Jurkat, Clone E6-1 (cell line): ENCODE results near the gene FRAS1.

ENCODE experiments used
- DNase-seq: peaks from one replicate; pipeline ENCODE4 v3.0.0-alpha.2; 2011; ENCODE audit warnings: low read depth, low spot score
- H3K4me3 ChIP-seq: 2 replicates; pipeline ENCODE4 v1.5.1; 2011; ENCODE audit warnings: mild to moderate bottlenecking, low read length, control low read depth, moderate library complexity

FRAS1 gene

DNA sequence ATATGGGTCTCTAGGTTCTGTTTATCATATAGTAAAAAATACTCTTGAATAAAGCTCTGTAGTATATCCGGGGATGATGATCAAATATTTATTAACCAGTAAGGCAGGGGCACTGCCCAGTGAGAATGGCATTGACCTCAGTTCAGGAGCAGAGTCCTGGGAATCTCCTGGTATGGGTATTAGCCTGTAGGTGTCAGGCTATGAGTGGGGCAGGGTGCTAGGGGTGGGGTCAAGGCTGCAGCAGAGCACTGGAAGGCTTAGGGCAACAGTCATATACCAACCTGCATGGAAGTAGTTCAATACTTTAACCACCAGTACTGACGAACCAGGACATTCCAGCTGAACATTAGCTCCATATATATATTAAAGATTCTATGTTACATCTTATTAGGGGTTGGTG lies 274.1 kb downstream of the FRAS1 start:
- no peak overlapping the region for H3K4me3 ChIP-seq
- DNase-seq = no peak

DNA sequence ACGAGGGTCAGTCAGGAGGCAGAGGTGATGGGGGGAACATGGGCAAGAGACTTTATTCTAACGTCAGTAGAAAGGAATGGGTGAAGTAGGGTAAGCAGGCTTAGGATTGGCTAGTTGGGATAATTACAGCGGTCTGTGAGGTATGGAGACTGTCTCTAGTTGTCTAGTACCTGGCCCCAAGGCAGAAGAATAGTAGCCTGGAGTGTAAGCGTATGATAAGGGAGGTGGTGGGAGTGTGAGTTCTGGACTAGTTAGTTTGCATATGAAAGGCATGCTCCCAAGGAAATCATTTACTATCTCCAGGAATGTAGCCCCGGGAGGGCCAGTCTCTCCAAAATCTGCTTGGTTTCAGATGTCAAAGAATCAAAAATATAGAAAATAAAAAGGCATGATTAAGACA lies 274.8 kb downstream of the FRAS1 start:
- DNase-seq = no peak
- no peak overlapping the region for H3K4me3 ChIP-seq

DNA sequence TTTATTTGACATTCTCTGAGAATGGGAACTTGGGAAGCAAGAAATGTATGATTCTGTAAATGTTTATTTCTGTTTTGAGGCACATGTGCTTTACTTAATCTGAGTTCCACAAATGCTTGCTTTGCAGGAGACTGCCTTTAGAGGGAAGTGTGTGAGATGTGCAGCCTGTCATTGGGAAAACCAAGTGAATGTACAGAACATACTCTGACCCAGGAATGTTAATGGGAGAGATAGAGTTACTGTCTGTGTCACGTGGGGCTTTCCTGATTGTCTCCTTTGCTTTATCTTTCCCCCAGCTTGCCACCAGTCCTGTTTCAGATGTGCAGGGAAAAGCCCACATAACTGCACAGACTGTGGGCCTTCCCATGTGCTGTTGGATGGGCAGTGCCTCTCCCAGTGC lies 275.9 kb downstream of the FRAS1 start:
- DNase-seq = no peak
- H3K4me3 ChIP-seq = no peak overlapping the region

DNA sequence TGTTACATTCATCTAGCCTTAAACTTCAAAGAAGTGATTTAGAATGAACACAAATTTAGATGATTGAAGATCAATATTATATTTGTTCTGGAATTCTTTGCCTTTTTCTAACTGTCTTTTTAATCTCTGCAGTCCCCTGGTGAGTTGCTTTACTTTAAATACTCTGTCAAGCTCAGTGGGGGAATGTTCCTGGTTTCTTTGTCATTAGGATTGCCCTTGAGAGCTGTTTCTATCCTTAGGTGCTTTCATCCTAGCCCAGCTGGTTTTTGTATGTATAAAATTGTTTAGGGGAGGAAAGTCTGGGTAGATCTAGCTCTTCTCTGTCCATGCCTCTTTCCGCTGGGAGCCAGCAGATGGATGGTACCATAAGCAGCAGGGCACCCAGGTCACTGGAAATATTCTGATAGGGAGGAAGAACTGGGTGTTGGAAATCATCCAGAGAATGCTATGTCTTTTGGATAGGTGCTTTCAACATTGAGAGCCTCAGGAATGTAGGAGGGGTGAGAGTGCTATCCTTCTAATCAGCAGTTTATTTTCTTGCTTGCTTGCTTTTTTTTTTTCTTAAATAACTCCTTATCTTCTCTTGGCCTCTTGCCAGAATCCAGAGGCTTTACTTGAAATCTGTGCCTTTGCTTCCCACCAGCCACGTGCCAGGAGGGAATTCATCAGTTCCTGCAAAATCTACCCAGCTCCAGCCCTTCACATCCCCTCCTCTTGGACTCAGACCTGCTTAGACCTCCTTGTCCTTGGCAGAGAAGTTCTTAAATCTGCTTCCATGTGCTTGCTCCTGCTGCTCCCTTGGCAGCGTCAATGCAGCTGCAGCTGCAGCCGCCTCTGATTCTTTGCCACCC lies 279.2 kb downstream of the FRAS1 start:
- no peak for DNase-seq
- H3K4me3 ChIP-seq = no peak overlapping the region

DNA sequence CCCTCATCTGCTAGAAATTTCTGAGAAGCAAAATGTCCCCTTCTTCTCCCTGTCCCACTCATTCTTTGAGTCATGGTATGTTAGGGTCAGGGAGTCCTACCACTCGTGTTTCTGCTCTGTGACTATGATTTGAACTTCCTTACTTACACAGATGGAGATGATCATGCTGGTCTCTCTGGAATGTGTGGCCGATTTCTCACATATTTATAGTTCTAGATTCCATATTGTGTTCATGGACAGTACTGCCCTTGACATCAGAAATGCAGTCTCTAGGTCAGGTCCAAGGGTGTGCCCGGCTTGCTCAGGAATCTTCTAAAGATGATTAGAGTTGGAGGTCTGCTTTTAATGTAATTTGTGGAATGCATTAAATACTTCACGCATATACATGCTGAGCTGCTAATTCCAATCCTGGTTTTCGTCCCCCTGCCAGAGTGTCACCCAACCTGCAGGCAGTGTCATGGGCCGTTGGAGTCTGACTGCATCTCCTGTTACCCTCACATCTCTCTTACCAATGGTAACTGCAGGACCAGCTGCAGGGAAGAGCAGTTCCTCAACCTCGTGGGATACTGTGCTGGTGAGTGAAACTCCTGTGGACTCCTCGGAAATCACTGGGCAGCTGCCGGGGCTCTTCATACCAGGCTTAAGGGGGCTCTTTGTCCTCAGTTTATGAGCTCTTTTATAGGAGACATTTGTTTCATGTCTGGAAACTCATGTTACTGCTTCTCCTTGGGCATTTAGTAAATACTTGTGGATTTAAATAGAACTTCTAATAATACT lies 280.3 kb downstream of the FRAS1 start:
- no peak for DNase-seq
- H3K4me3 ChIP-seq = no peak overlapping the region

DNA sequence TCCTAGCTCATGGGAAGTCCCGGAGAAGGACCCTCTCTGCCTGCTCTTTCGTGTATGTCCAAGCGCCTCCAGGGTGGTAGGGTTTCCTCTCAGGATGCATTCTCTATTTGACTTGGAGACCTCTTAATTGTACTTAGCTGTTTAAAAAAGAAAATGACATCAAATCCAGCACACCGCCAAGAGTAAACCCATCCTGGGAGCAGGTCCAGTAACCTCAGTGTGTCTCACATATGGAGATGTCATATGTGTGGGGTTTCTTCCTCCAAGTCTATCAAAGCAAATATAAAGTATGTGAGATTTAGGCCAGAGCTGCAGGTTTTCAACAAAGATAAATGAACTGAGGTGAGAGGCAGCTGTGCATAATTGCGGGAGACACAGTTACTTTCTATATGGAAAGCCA lies 285.0 kb downstream of the FRAS1 start:
- DNase-seq = no peak
- H3K4me3 ChIP-seq = no peak overlapping the region

DNA sequence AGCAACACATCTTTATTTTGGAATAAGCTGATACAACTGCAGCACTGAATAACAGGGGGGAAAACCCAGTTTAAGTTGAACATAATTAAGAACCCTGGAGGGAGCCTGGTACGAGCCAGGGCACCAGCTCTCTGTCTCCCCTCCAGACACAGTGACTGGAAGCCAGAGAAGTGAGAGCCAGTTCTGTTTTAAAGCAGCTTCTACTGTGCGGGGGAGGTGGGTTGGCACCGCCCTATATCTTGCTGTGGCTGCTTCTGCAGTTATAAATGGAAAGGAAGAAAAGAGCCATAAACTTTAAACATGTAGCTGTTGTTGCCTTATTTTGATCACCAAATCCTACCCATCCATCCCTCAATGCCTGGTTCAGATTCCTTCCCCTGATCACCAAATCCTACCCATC lies 286.6 kb downstream of the FRAS1 start:
- DNase-seq = no peak
- H3K4me3 ChIP-seq = no peak overlapping the region

DNA sequence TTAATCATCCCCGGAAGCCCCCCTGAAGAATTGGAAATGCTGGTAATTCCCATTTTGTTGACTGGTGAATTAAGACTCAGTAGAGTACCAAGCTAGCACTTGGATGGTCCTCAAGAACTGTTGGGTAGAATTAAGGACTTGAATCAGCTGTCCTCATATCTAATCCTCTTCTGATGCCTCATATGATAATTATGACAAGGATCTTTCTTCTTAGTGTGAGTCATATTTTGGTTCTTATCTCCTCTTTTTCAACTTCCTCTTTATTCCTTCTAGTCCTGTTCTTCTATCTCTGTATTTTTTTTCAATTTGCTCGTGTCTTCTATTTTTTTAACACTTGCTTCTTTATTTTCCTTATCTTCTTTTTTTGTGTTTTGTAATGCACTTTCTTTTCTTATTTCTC lies 288.1 kb downstream of the FRAS1 start:
- no peak overlapping the region for H3K4me3 ChIP-seq
- DNase-seq = no peak

DNA sequence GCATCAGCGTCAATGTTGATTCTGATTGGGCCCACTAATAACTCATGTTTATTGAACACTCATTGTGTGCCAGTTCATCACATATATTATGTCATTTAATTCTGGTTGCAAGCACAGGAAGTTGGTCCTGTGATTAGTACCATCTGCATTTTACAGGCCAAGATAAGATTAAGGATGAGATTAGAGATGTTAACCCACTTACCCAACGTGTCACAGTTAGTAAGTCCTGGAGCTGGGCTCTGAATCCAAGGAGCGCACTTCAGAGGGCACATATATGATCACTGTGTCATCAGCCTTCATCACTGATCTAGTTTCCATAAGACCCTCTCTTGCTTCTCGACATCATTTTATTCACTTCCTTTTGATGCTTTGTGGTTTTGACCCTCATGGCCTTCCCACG lies 289.1 kb downstream of the FRAS1 start:
- DNase-seq = no peak

DNA sequence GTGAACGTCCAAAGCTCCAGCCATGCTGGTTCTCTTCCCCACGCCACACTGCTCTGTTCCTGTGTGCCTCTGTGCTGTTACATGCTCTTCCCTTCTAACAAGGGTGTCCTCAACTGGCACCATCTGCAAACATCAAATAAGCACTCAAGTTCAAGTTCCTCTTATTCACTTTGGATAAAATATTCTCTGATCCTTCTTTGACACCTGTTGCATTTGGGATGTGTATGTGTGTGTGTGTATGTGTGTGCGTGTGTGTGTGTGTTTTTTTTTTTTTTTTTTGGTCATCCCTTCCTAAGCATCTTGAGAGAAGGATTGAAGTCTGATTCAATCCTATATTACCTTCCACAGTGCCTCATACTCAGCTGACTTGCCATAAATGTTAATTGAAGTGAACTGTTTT lies 290.4 kb downstream of the FRAS1 start:
- DNase-seq = no peak
- no peak overlapping the region for H3K4me3 ChIP-seq

More for the DNA sequence above, 289.1 kb downstream of the FRAS1 start:
- H3K4me3 ChIP-seq = no peak overlapping the region

DNA sequence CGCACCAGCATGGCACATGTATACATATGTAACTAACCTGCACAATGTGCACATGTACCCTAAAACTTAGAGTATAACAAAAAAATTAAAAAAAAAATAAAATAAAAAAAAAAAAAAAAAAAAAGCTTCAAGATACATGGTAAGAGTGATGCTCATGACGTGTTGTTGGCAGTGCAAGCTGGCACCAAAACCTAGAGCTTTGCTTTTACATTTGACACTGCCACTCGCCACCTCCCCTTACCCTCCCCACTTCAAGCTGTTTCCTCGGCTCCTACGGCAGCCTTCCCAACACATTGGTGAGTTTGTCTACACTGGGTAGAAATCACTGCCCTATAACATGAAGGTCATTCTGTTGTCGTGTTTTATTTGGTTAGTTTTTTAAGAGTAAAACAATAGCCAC lies 296.8 kb downstream of the FRAS1 start:
- no peak for DNase-seq
- H3K4me3 ChIP-seq = no peak overlapping the region

DNA sequence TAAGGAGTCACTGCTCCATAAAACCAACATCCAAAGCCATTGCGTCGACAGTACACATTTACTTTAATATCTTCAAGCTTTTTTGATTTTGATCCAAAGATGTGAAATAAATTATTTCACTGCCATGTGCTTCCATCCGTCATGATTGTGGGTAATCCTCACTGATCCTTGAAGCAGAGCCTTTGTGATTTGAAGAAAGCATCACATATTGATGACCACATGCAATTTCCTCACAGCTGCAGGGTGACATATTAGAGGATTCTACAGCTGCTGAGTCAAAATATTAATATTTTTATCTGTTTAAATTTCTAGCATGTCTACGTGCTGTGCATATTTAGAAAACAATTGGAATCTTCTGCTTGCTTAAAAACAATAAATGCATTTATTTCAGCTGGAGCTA lies 297.7 kb downstream of the FRAS1 start:
- no peak for DNase-seq
- no peak overlapping the region for H3K4me3 ChIP-seq

DNA sequence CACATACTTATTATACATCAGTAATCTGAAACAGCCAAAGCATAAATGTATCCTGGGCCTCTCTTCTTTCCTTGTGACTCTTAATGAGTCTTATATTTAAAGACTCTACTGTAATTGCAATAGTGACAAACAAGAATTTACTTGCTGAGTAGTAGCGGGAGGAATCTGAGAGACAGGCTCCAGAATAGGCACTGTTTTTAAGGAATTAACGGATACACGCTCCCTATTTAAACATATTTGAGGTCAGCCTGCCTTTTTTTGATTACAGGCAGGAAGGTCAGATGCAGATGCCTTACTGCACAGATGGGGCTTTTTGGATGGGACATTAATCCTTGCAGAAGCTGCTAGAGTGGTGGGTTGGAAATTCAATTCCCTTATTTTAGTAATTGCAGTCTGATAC lies 298.2 kb downstream of the FRAS1 start:
- no peak overlapping the region for H3K4me3 ChIP-seq
- DNase-seq = no peak

DNA sequence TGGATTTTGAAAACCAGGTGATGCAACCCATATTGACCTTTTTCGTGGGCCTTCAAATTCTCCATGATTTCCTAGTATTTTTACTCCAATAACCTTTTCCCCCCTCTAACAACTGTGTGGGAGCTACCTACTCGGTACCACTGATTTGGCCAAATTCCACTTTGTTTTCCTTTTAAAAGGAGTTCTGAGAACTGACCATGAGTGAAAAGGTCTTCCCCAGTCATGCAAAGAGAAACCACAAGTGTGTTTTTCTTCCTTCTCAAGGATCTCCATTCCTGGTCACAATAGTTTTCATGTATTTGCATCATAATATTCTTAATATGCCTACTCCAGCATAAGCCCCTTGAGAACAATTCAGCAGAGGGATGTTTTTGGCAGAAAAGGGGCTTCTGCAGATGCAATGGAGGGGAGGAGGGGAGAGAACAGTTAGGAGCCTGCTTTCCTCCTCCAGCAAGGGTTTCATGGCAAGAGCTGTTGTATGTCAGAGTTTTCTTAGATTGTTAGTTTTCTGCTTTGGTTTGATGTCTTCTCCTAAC lies 299.2 kb downstream of the FRAS1 start:
- H3K4me3 ChIP-seq = no peak overlapping the region
- DNase-seq = no peak

DNA sequence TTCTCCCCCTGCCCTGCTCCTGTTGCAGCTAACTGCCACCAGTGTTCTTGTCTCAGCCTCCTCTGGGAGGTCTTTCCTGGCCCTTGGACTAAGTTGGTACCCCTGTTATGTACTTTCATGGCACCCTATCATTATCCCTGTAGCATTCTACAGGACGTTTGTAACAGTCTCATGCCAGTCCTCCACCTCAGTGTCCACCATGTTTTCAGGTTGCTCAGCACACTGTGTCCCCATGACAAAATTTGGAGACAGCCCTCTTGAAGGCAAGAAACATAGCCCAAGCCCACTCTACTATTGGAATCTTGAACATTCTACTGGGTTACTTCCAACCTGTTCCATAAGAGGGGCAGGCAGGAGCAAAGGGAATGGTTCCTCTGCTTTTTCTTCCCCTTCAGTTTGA lies 300.0 kb downstream of the FRAS1 start:
- no peak overlapping the region for H3K4me3 ChIP-seq
- DNase-seq = no peak

DNA sequence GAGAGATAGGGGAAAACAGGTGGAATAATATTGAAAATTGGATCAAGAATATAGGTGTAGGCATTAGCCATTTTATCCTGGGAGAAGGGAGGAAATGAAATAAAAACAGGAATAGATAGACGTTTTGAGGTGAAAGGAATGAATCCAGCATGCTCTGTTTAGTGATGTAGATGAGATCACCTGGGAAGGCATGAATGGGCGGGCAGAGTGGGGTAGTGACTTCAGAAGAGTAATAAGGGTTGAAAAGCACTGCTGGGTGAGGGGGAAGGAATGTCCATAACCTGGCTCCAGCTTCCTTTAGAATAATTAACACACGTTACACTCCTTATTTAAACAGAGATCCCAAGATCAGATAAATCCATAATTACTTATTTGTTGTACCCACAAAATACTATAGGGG lies 303.3 kb downstream of the FRAS1 start:
- no peak overlapping the region for H3K4me3 ChIP-seq
- no peak for DNase-seq

DNA sequence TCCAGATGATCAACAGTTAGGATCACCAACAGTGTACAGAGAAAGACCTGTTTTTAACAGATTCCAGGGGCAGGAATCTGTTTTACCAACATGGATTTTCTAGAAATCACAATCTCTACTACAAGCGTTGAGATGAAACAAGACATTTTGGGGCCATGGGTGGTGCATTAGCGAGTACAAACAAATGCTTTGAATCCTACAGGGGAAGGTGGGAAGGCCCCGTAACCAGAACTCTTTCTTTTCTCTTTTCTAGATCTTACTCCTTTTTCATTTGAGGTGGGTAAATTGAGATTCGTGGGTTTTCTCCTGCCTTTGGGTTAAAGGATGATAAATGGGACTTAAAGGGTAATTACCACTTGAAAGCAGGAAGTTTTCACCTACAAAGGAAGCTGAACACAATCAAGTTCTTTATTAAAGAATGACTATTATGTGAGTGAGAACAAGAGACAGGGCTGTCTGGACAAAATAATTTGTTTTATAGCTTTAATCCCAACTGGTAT lies 304.5 kb downstream of the FRAS1 start:
- H3K4me3 ChIP-seq = no peak overlapping the region
- no peak for DNase-seq

DNA sequence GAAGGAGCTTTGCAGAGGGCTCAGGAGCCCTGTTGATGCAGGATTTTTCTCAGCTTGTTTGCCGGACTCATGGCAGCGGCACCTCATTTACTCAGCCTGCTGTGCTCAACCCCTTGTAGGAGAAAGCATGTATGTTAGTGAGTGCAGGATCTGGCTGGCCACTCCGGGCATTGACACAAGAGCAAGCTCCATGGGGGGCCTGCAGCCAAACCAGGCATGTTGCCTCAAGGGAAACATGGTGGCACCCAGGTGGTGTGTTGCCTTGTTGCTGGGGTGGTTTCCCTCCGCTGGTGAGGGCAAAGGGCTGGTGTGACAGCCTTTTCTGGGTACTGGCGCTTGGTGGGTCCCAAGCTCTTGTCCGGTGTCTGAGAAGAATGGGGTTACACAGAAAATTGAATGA lies 305.2 kb downstream of the FRAS1 start:
- DNase-seq = no peak
- H3K4me3 ChIP-seq = no peak overlapping the region

DNA sequence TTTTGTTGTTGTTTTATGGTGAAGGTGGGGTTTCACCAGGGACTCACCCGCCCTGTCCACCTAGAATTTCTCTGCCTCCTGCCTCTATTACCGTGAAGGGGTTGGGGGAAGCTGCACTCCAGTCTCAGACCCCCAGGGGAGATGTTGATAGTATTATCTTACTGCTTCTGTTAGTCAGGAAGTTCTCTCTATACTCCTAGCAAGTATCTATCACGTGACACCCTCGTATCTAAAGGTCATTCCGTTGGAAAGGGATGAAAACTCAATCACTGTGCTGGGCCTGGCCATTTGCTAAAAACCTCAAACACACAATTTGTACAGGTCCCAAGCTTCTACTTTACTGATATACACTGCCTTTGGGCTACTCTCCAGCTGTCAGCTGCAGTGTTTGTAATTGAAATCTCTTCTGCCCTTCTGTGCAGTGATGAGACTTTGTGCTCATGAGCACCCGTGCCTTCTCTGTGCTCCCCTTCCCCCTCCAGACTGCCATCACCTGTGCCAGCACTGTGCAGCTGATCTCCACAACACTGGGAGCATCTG lies 306.0 kb downstream of the FRAS1 start:
- no peak for DNase-seq
- no peak overlapping the region for H3K4me3 ChIP-seq

DNA sequence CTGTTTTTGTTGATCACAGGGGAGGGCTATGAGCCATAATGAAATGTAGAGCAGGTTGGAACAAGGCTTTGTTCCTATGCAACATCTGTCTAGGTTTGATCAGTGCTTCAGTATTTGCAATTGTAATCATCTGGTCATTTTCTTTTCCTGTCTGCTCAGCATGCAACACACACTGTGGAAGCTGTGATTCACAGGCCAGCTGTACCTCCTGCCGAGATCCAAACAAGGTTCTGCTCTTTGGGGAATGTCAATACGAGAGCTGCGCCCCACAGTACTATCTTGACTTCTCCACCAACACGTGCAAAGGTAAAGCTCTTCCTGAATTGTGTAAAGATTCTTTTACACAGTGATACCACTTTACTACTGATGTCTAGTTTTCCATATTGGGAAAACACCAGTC lies 312.6 kb downstream of the FRAS1 start:
- H3K4me3 ChIP-seq = no peak overlapping the region
- no peak for DNase-seq
